Endothelial cell of umbilical vein (primary cell): Measurements from ENCODE around the gene SORCS3.

Experiments used
- CTCF ChIP-seq, 2 donors: IDR thresholded peaks; 1 replicate in 1 of 2; 2 replicates in 1 of 2; pipeline ENCODE4 v1.5.1; 2011; ENCODE audit warnings: low read length in 2 of 2, mild to moderate bottlenecking in 2 of 2, moderate library complexity in 2 of 2, control low read depth in 1 of 2, inconsistent platforms in 1 of 2, low read depth in 1 of 2; ENCODE audit not compliant: insufficient read depth in 1 of 2; ENCODE audit errors: extremely low read depth in 1 of 2
- EZH2 ChIP-seq: IDR thresholded peaks from 2 replicates; pipeline ENCODE4 v1.6.1; 2012; ENCODE audit warnings: borderline replicate concordance, low read depth, mild to moderate bottlenecking, moderate library complexity, low read length, inconsistent platforms; ENCODE audit not compliant: severe bottlenecking
- GATA2 ChIP-seq: IDR thresholded peaks from 2 replicates; pipeline ENCODE4 v1.7.0; 2011; ENCODE audit warnings: low read depth, mild to moderate bottlenecking, moderate library complexity, mixed read lengths, low read length; ENCODE audit not compliant: insufficient read length, insufficient read depth
- JUN ChIP-seq: IDR thresholded peaks from 2 replicates; pipeline ENCODE4 v1.6.1; 2011; ENCODE audit warnings: borderline replicate concordance, low read depth; ENCODE audit not compliant: insufficient read length, insufficient read depth
- MAX ChIP-seq: IDR thresholded peaks from 2 replicates; pipeline ENCODE4 v1.6.1; 2011; ENCODE audit not compliant: insufficient read depth, insufficient read length
- POLR2A ChIP-seq: IDR thresholded peaks from 2 replicates; pipeline ENCODE4 v1.6.1; 2012; ENCODE audit warnings: low read depth, mild to moderate bottlenecking, control low read depth, low read length
- POLR2AphosphoS5 ChIP-seq: IDR thresholded peaks from 2 replicates; pipeline ENCODE4 v1.6.1; 2012; ENCODE audit warnings: low read depth, mild to moderate bottlenecking, control low read depth, low read length, moderate library complexity; ENCODE audit not compliant: insufficient read depth

- TF ChIP-seq CTCF (IDR thresholded peaks at IDR 0.05; ENCODE audit: extremely low read depth in 1 of 2, insufficient read depth in 1 of 2, low read depth in 1 of 2, low read length in 2 of 2) (no peak), GATA2 (no peak), POLR2AphosphoS5 (no peak), JUN (no peak), POLR2A (no peak), EZH2 (no peak), MAX (no peak)
Measured at GRCh38 chr10:104774234-104774633, 133.1 kb downstream of the SORCS3 start.
